ENCODE measurements around the gene TMPRSS13. TPM values are rescaled to one million over a fixed set of nuclear protein-coding genes. Genes with fewer than 3 reads are reported as not detected.

TMPRSS13 gene
- total RNA-seq, 2 experiments from 2014 or later: 0.79 to 1.1 TPM

- H3K4me3 ChIP-seq (ENCODE audit: low read depth, low read length, poor library complexity, severe bottlenecking): no peak overlapping the region
- no peaks in the 10 kb centered on the region for H3K79me2 ChIP-seq (ENCODE audit: insufficient read depth, low read depth, low read length)
- intact Hi-C loops (cut with micrococcal nuclease; ENCODE audit: unreplicated experiment): loop anchor here (1.0 to 2.0 kb wide), 2 partner anchors 58 to 102 kb away; no protein-coding TSS in a partner anchor
- peaks cover 34% of the 10 kb centered on the region for H3K4me1 ChIP-seq (ENCODE audit: insufficient read depth, low read length, poor library complexity, severe bottlenecking)
- H3K27ac ChIP-seq (ENCODE audit: low read depth, low read length, poor library complexity, severe bottlenecking): no peak overlapping the region
- TF ChIP-seq CTCF (conservative IDR thresholded peaks at IDR 0.05; ENCODE audit: low read length) (no peak), EZH2phosphoT487 (IDR thresholded peaks at IDR 0.05; ENCODE audit: borderline replicate concordance, low read depth, low read length) (no peak)
- DNase-seq (ENCODE audit: low spot score): peak; percentile 74
- H3K36me3 ChIP-seq (ENCODE audit: insufficient read depth, low read length): no peaks in the 10 kb centered on the region
- H3K9me3 ChIP-seq (ENCODE audit: low read length): no peaks in the 10 kb centered on the region
- peak overlapping the region; percentile 50 for H3K4me2 ChIP-seq (ENCODE audit: low read length)
- no peaks in the 10 kb centered on the region for H3K9me2 ChIP-seq (ENCODE audit: insufficient read depth, low read length)
- no TSS peak for BruUV-seq (replicated peaks)
- CTCF ChIA-PET (ENCODE audit: unreplicated experiment): interaction anchor here (1.1 to 1.2 kb wide), 3 partner anchors 35 to 136 kb away, joined by 3 to 4 read pairs (median 4); partner anchors contain the start of gene IL10RA
- H2AFZ ChIP-seq (ENCODE audit: low read length): peak overlapping the region; percentile 60; the same call in 1 of the 2 replicates
- POLR2A ChIA-PET: interaction anchor here (0.9 to 1.3 kb wide), 2 partner anchors 101 to 130 kb away, joined by 3 to 6 read pairs; no protein-coding TSS in a partner anchor
- no peaks in the 10 kb centered on the region for H4K20me1 ChIP-seq (ENCODE audit: insufficient read depth, low read length)
These were observed 22.1 kb upstream of the TMPRSS13 start for GRCh38 chr11:117950993-117951961.

GRCh38 chr11:117950301-117950700 lies 21.1 kb upstream of the TMPRSS13 start:
- DNase-seq (ENCODE audit: low spot score): peak; percentile 49
- no peaks in the 10 kb centered on the region for H3K9me2 ChIP-seq (ENCODE audit: insufficient read depth, low read length)
- no peak for TF ChIP-seq EZH2phosphoT487 (IDR thresholded peaks at IDR 0.05; ENCODE audit: borderline replicate concordance, low read depth, low read length)
- peak; percentile 67 for TF ChIP-seq CTCF (conservative IDR thresholded peaks at IDR 0.05; ENCODE audit: low read length)
- CTCF ChIA-PET (ENCODE audit: unreplicated experiment): interaction anchor here (1.1 to 1.2 kb wide), 3 partner anchors 36 to 135 kb away, joined by 3 to 4 read pairs (median 4); partner anchors contain the start of gene IL10RA
- no peak overlapping the region for H3K27ac ChIP-seq (ENCODE audit: low read depth, low read length, poor library complexity, severe bottlenecking)
- intact Hi-C loops (cut with micrococcal nuclease; ENCODE audit: unreplicated experiment): loop anchor here (2.0 kb wide), 1 partner anchor 58 kb away; no protein-coding TSS in a partner anchor
- no peaks in the 10 kb centered on the region for H3K9me3 ChIP-seq (ENCODE audit: low read length)
- no peaks in the 10 kb centered on the region for H3K36me3 ChIP-seq (ENCODE audit: insufficient read depth, low read length)
- H3K4me1 ChIP-seq (ENCODE audit: insufficient read depth, low read length, poor library complexity, severe bottlenecking): peaks cover 34% of the 10 kb centered on the region
- H3K79me2 ChIP-seq (ENCODE audit: insufficient read depth, low read depth, low read length): no peaks in the 10 kb centered on the region
- BruUV-seq (replicated peaks): no TSS peak
- no peaks in the 10 kb centered on the region for H4K20me1 ChIP-seq (ENCODE audit: insufficient read depth, low read length)
- peak overlapping the region; percentile 50 for H3K4me2 ChIP-seq (ENCODE audit: low read length)
- no peak overlapping the region for H3K4me3 ChIP-seq (ENCODE audit: low read depth, low read length, poor library complexity, severe bottlenecking)
- H2AFZ ChIP-seq (ENCODE audit: low read length): no peak overlapping the region
- POLR2A ChIA-PET: interaction anchor here (0.9 to 1.3 kb wide), 2 partner anchors 102 to 129 kb away, joined by 3 to 6 read pairs; no protein-coding TSS in a partner anchor

Measured in OCI-LY7 (cell line).